CD4-positive, alpha-beta memory T cell (primary cell): Measurements from ENCODE around the gene FEM1C. TPM values are rescaled to one million over a fixed set of nuclear protein-coding genes. Genes with fewer than 3 reads are reported as not detected.

ENCODE experiments used
- CTCF ChIA-PET: fragments of 350-600 bp; sonication (Branson Sonifier 250); formaldehyde crosslinking; loops from one replicate; lab custom pipeline; 2021; ENCODE audit warnings: inconsistent platforms; ENCODE audit not compliant: partially characterized antibody; lab: Charles Lee
- POLR2A ChIA-PET: fragments of 350-600 bp; sonication (Branson Sonifier 250); formaldehyde crosslinking; loops from one replicate; lab custom pipeline; 2021; ENCODE audit not compliant: partially characterized antibody; lab: Charles Lee
- DNase-seq, 5 donors: peaks; one replicate each; pipeline versions ENCODE4 v3.0.0 to v3.0.0-alpha.2; 2020 to 2022; ENCODE audit warnings: mixed read lengths in 1 of 5
- H3K27ac ChIP-seq: one replicate; pipeline ENCODE4 v1.7.0; 2013; ENCODE audit warnings: low read depth, low read length
- H3K27me3 ChIP-seq: 2 replicates; pipeline ENCODE4 v1.7.0; 2013; ENCODE audit warnings: mild to moderate bottlenecking, low read length, moderate library complexity; ENCODE audit not compliant: insufficient read depth
- H3K36me3 ChIP-seq: 2 replicates; pipeline ENCODE4 v1.7.0; 2013; ENCODE audit warnings: mild to moderate bottlenecking, low read length, moderate library complexity; ENCODE audit not compliant: insufficient read depth
- H3K4me1 ChIP-seq: 2 replicates; pipeline ENCODE4 v1.7.0; 2013; ENCODE audit warnings: mild to moderate bottlenecking, low read length, moderate library complexity; ENCODE audit not compliant: insufficient read depth
- H3K4me3 ChIP-seq, 2 donors: one replicate each; pipeline ENCODE4 v1.7.0; 2013; ENCODE audit warnings: low read length in 2 of 2, mild to moderate bottlenecking in 1 of 2
- H3K9me3 ChIP-seq, 2 donors: one replicate each; pipeline ENCODE4 v1.7.0; 2013; ENCODE audit warnings: low read length in 2 of 2, control low read depth in 1 of 2; ENCODE audit not compliant: control insufficient read depth in 1 of 2
- H3K27ac Mint-ChIP-seq, 7 donors: one replicate each; pipeline ENCODE4 v1.8.0; 2020 to 2021; ENCODE audit warnings: mixed read lengths in 7 of 7, mild to moderate bottlenecking in 6 of 7, inconsistent platforms in 3 of 7, moderate library complexity in 3 of 7
- H3K27me3 Mint-ChIP-seq, 2 donors: one replicate each; pipeline ENCODE4 v1.8.0; 2020 to 2021; ENCODE audit warnings: mixed read lengths in 2 of 2
- H3K36me3 Mint-ChIP-seq, 2 donors: one replicate each; pipeline ENCODE4 v1.8.0; 2020 to 2021; ENCODE audit warnings: mixed read lengths in 2 of 2, inconsistent platforms in 1 of 2, mild to moderate bottlenecking in 1 of 2
- H3K4me1 Mint-ChIP-seq, 4 donors: one replicate each; pipeline ENCODE4 v1.8.0; 2020 to 2021; ENCODE audit warnings: mixed read lengths in 4 of 4, mild to moderate bottlenecking in 1 of 4
- H3K4me3 Mint-ChIP-seq, 8 donors: one replicate each; pipeline ENCODE4 v1.8.0; 2020 to 2021; ENCODE audit warnings: mixed read lengths in 8 of 8, mild to moderate bottlenecking in 7 of 8, moderate library complexity in 6 of 8, inconsistent platforms in 3 of 8
- H3K9me3 Mint-ChIP-seq, 8 donors: one replicate each; pipeline ENCODE4 v1.8.0; 2020 to 2021; ENCODE audit warnings: mixed read lengths in 8 of 8, mild to moderate bottlenecking in 5 of 8, inconsistent platforms in 3 of 8, moderate library complexity in 1 of 8
- intact Hi-C: fragments of 100-400 bp; cut with micrococcal nuclease; formaldehyde crosslinking; loops from one replicate; pipeline ENCODE4 v1.15.1; 2023
- polyA plus RNA-seq, 2 donors: library from polyadenylated mRNA; unstranded; fragments of 300-500 nt; fragmentation: Illumina TruSeq; gene quantifications; one replicate each; pipeline ENCODE4 v1.2.3, GENCODE V29; 2021
- total RNA-seq, 2 experiments: library from RNA; stranded (reverse); gene quantifications; one replicate each; pipeline ENCODE4 v1.2.3, GENCODE V29; 2021

The FEM1C gene
- total RNA-seq (10 to 100 TPM; 17.4 to 19.7 TPM), polyA plus RNA-seq (1 to 10 TPM; 2.3 to 3.8 TPM)

- peak; percentile 91 to 95 (median 92) for DNase-seq
- POLR2A ChIA-PET = interaction anchor here (1.2 to 3.8 kb wide), 14 partner anchors 10 to 540 kb away, joined by 3 to 35 read pairs (median 6); partner anchors contain the start of genes AP3S1, ATG12, CCDC112 and COMMD10
- Histone ChIP-seq H3K27me3 (no peaks in the 10 kb centered on the region), H3K9me3 (peaks cover 0 to 3% of the 10 kb centered on the region in 2 donors), H3K4me1 (peaks cover 44% of the 10 kb centered on the region), H3K27ac (peak within 1 kb of the TSS; percentile 97), H3K4me3 (peak within 1 kb of the TSS; percentile 64 to 71), H3K36me3 (peaks cover 4% of the 10 kb centered on the region)
- Mint-ChIP-seq H3K4me1 (peaks cover 30 to 53% (median 38%) of the 10 kb centered on the region in 4 donors), H3K27ac (peak within 1 kb of the TSS; percentile 97 to 99 (median 98)), H3K4me3 (peak within 1 kb of the TSS; percentile 93 to 100 (median 95)), H3K36me3 (peaks cover 23 to 45% of the 10 kb centered on the region in 2 donors), H3K9me3 (peaks cover 0 to 8% (median 4%) of the 10 kb centered on the region in 8 donors), H3K27me3 (no peaks in the 10 kb centered on the region)
- intact Hi-C loops = loop anchor here (1.0 to 2.0 kb wide), 6 partner anchors 82 to 540 kb away; partner anchors contain the start of genes AP3S1, ATG12, CCDC112 and COMMD10
- CTCF ChIA-PET = interaction anchor here (0.9 to 2.1 kb wide), 6 partner anchors 11 to 242 kb away, joined by 3 to 13 read pairs (median 4); partner anchors contain the start of gene TMED7
Measured at GRCh38 chr5:115544436-115545350, at the start of gene FEM1C. TSS of gene FEM1C (minus strand) at chr5:115544775. CDS start at chr5:115543493, 1,282 bp downstream.

DNA sequence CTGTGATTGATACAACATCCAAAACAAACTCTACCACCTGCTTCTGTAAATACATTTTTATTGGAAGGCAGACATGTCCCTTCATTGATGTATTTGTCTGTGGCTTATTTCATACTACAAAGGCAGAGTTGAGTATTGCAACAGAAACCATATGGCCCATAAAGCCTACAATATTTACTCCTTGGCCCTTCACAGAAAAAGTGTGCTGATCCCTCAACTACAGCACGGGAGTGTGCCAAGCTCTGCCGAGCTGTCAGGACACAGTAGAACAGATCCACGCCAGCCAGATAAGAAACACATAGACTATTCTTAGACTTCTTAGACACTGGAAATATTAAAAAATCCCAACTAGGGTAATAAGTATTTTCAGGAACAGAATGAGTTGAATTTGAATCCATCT lies 44.5 kb upstream of the FEM1C start:
- H3K9me3 Mint-ChIP-seq = no peaks in the 10 kb centered on the region
- H3K4me3 ChIP-seq = no peak overlapping the region
- H3K27me3 Mint-ChIP-seq = no peaks in the 10 kb centered on the region
- H3K27ac Mint-ChIP-seq = no peak overlapping the region
- no peaks in the 10 kb centered on the region for H3K4me1 ChIP-seq
- no peak for DNase-seq
- no peaks in the 10 kb centered on the region for H3K27me3 ChIP-seq
- no peaks in the 10 kb centered on the region for H3K36me3 Mint-ChIP-seq
- H3K36me3 ChIP-seq = no peaks in the 10 kb centered on the region
- intact Hi-C loops = no loop called here
- H3K9me3 ChIP-seq = no peaks in the 10 kb centered on the region
- H3K4me1 Mint-ChIP-seq = no peaks in the 10 kb centered on the region
- no peak overlapping the region for H3K27ac ChIP-seq
- POLR2A ChIA-PET = no interaction called here
- CTCF ChIA-PET = interaction anchor here (0.9 to 5.6 kb wide), 6 partner anchors 11 to 284 kb away, joined by 3 to 48 read pairs (median 4); no protein-coding TSS in a partner anchor
- H3K4me3 Mint-ChIP-seq = no peak overlapping the region

- Mint-ChIP-seq H3K4me1 (no peaks in the 10 kb centered on the region), H3K27me3 (no peaks in the 10 kb centered on the region), H3K36me3 (no peaks in the 10 kb centered on the region), H3K9me3 (no peaks in the 10 kb centered on the region), H3K4me3 (no peak overlapping the region), H3K27ac (no peak overlapping the region)
- Histone ChIP-seq H3K4me3 (no peak overlapping the region), H3K27ac (no peak overlapping the region), H3K36me3 (no peaks in the 10 kb centered on the region), H3K4me1 (no peaks in the 10 kb centered on the region), H3K9me3 (no peaks in the 10 kb centered on the region), H3K27me3 (no peaks in the 10 kb centered on the region)
- CTCF ChIA-PET = interaction anchor here (0.9 to 5.6 kb wide), 7 partner anchors 13 to 284 kb away, joined by 3 to 48 read pairs (median 4); no protein-coding TSS in a partner anchor
- POLR2A ChIA-PET = no interaction called here
- no peak for DNase-seq
- intact Hi-C loops = no loop called here
Measured at GRCh38 chr5:115588640-115589039, 44.1 kb upstream of the FEM1C start.

GRCh38 chr5:115586525-115587146 lies 42.1 kb upstream of the FEM1C start:
- ChIA-PET POLR2A (no interaction called here), CTCF (interaction anchor here (5.6 kb wide), 2 partner anchors 11 to 277 kb away, joined by 42 to 48 read pairs; no protein-coding TSS in a partner anchor)
- intact Hi-C loops = loop anchor here (1.0 to 2.0 kb wide), 3 partner anchors 277 to 1974 kb away; no protein-coding TSS in a partner anchor
- Histone ChIP-seq H3K9me3 (no peaks in the 10 kb centered on the region), H3K4me3 (no peak overlapping the region), H3K27me3 (no peaks in the 10 kb centered on the region), H3K4me1 (no peaks in the 10 kb centered on the region), H3K36me3 (no peaks in the 10 kb centered on the region), H3K27ac (no peak overlapping the region)
- Mint-ChIP-seq H3K4me3 (no peak overlapping the region), H3K4me1 (no peaks in the 10 kb centered on the region), H3K27ac (no peak overlapping the region), H3K36me3 (no peaks in the 10 kb centered on the region), H3K9me3 (no peaks in the 10 kb centered on the region), H3K27me3 (no peaks in the 10 kb centered on the region)
- DNase-seq = peak in 4 of 5 donors; percentile 19 to 37 (median 30)

GRCh38 chr5:115585265-115585664 lies 40.7 kb upstream of the FEM1C start:
- Histone ChIP-seq H3K4me3 (no peak overlapping the region), H3K4me1 (no peaks in the 10 kb centered on the region), H3K9me3 (no peaks in the 10 kb centered on the region), H3K27ac (no peak overlapping the region), H3K36me3 (no peaks in the 10 kb centered on the region), H3K27me3 (no peaks in the 10 kb centered on the region)
- Mint-ChIP-seq H3K27ac (no peak overlapping the region), H3K9me3 (no peaks in the 10 kb centered on the region), H3K4me1 (no peaks in the 10 kb centered on the region), H3K27me3 (no peaks in the 10 kb centered on the region), H3K36me3 (peaks cover 0 to 4% of the 10 kb centered on the region in 2 donors), H3K4me3 (no peak overlapping the region)
- POLR2A ChIA-PET = no interaction called here
- intact Hi-C loops = no loop called here
- no peak for DNase-seq
- CTCF ChIA-PET = interaction anchor here (0.7 to 2.9 kb wide), 5 partner anchors 11 to 276 kb away, joined by 3 to 20 read pairs (median 5); no protein-coding TSS in a partner anchor

DNA sequence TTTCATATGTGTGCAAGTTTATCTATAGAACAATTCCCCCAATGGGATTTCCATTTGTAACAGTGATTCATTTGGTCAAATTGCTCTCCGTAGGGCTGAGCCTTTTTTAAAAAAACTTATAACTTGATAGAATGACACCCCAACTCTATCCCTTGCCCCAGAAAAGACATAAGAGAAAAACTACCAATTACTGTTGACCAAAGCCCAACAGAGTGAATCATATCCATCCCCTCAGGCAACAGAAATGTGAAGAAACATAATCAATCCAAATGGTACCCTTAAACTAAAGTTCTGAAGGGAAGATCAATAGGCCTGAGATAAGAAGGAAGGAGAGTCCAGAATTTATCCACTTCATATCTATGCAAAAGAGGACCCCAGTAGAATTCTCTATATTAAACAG lies 39.9 kb upstream of the FEM1C start:
- intact Hi-C loops = no loop called here
- no peak overlapping the region for H3K4me3 Mint-ChIP-seq
- POLR2A ChIA-PET = no interaction called here
- no peak overlapping the region for H3K27ac Mint-ChIP-seq
- CTCF ChIA-PET = interaction anchor here (1.2 to 2.9 kb wide), 4 partner anchors 10 to 275 kb away, joined by 4 to 20 read pairs (median 6); no protein-coding TSS in a partner anchor
- H3K9me3 ChIP-seq = no peaks in the 10 kb centered on the region
- no peak overlapping the region for H3K27ac ChIP-seq
- H3K4me3 ChIP-seq = no peak overlapping the region
- DNase-seq = no peak
- no peaks in the 10 kb centered on the region for H3K27me3 ChIP-seq
- H3K9me3 Mint-ChIP-seq = no peaks in the 10 kb centered on the region
- H3K36me3 ChIP-seq = no peaks in the 10 kb centered on the region
- no peaks in the 10 kb centered on the region for H3K4me1 ChIP-seq
- no peaks in the 10 kb centered on the region for H3K4me1 Mint-ChIP-seq
- no peaks in the 10 kb centered on the region for H3K27me3 Mint-ChIP-seq
- H3K36me3 Mint-ChIP-seq = peaks cover 0 to 5% of the 10 kb centered on the region in 2 donors
